Measurements from ENCODE around the gene NDUFS7. TPM values are rescaled to one million over a fixed set of nuclear protein-coding genes. Genes with fewer than 3 reads are reported as not detected.

NDUFS7 gene
- total and polyA plus RNA-seq, 12 donors: 4.7 to 286 (median 148) TPM

GRCh38 chr19:1340681-1341469 lies 42.8 kb upstream of the NDUFS7 start:
- no peak for TF ChIP-seq POLR2A (IDR thresholded peaks at IDR 0.05)
- TF ChIP-seq CTCF (IDR thresholded peaks at IDR 0.05): no peak
- Histone ChIP-seq H3K9me3 (replicated peaks in 1 of 3) (no peaks in the 10 kb centered on the region), H3K27me3 (no peaks in the 10 kb centered on the region), H3K4me1 (replicated peaks in 1 of 2) (no peaks in the 10 kb centered on the region), H3K27ac (no peak overlapping the region), H3K4me3 (no peak overlapping the region), H3K36me3 (replicated peaks in 1 of 2) (no peaks in the 10 kb centered on the region)
- 80 to 86% (median 84%) methylated on average over 20 to 28 of the region's 28 CpGs for WGBS, 4 donors
- no peak for DNase-seq
- intact Hi-C loops (cut with DNase I): no loop called here

GRCh38 chr19:1343041-1343440 lies 40.7 kb upstream of the NDUFS7 start:
- Histone ChIP-seq H3K27me3 (no peaks in the 10 kb centered on the region), H3K36me3 (replicated peaks in 1 of 2) (no peaks in the 10 kb centered on the region), H3K4me3 (no peak overlapping the region), H3K27ac (no peak overlapping the region), H3K9me3 (replicated peaks in 1 of 3) (no peaks in the 10 kb centered on the region), H3K4me1 (replicated peaks in 1 of 2) (no peaks in the 10 kb centered on the region)
- no peak for TF ChIP-seq POLR2A (IDR thresholded peaks at IDR 0.05)
- no peak for TF ChIP-seq CTCF (IDR thresholded peaks at IDR 0.05)
- DNase-seq: no peak
- intact Hi-C loops (cut with DNase I): no loop called here
- WGBS, 4 donors: 37 to 44% (median 41%) methylated on average over 7 of the region's 7 CpGs

- Histone ChIP-seq H3K4me3 (no peak overlapping the region), H3K36me3 (replicated peaks in 1 of 2) (no peaks in the 10 kb centered on the region), H3K4me1 (replicated peaks in 1 of 2) (peaks cover 2 to 3% of the 10 kb centered on the region in 2 donors), H3K27me3 (no peaks in the 10 kb centered on the region), H3K27ac (no peak overlapping the region), H3K9me3 (replicated peaks in 1 of 3) (no peaks in the 10 kb centered on the region)
- 86 to 87% (median 86%) methylated on average over 18 of the region's 18 CpGs for whole genome bisulfite sequencing, 4 donors
- intact Hi-C loops (cut with DNase I): no loop called here
- DNase-seq: no peak
- TF ChIP-seq CTCF (IDR thresholded peaks at IDR 0.05) (no peak), POLR2A (IDR thresholded peaks at IDR 0.05) (no peak)
Measured at GRCh38 chr19:1349211-1349610, 34.5 kb upstream of the NDUFS7 start.

DNA sequence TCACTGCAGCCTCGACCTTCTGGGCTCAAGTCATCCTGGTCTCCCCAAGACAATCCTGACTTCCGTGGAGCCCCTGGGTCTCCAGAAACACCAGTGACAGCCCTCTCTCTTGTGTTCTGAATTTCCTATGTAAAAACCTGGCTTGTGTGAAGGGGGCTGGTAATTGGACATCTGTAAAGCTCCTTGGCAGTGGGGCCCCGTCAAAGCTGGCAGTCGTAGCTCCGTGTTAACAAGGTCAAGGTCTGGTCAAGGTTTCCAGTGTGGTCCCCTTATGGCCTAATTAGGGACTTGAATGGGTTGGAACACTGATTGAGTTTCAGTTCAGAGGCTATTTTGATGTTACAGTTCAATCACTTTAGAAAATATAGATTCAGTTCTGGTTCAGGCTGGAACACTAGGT lies 32.8 kb upstream of the NDUFS7 start:
- intact Hi-C loops (cut with DNase I): no loop called here
- H3K4me1 ChIP-seq (replicated peaks in 1 of 2): peaks cover 5 to 8% of the 10 kb centered on the region in 2 donors
- no peak overlapping the region for H3K4me3 ChIP-seq
- WGBS, 4 donors: 35 to 60% (median 41%) methylated on average over 1 to 5 of the region's 5 CpGs
- no peak for TF ChIP-seq CTCF (IDR thresholded peaks at IDR 0.05)
- TF ChIP-seq POLR2A (IDR thresholded peaks at IDR 0.05): no peak
- no peak overlapping the region for H3K27ac ChIP-seq
- H3K9me3 ChIP-seq (replicated peaks in 1 of 3): no peaks in the 10 kb centered on the region
- no peaks in the 10 kb centered on the region for H3K27me3 ChIP-seq
- no peak for DNase-seq
- H3K36me3 ChIP-seq (replicated peaks in 1 of 2): no peaks in the 10 kb centered on the region
